Pancreas (tissue), 10 donors: ENCODE data around the gene PRDM16. TPM values are rescaled to one million over a fixed set of nuclear protein-coding genes. Genes with fewer than 3 reads are reported as not detected.

Source experiments
- ATAC-seq, 4 donors: fragments of 200-7000 bp; cut with Tn5 transposase; one replicate each; pipeline versions ENCODE4 v1.8.0 to v1.9.1; 2020; ENCODE audit warnings: mild to moderate bottlenecking in 4 of 4, moderate library complexity in 4 of 4
- DNase-seq, 6 donors: peaks; one replicate each; pipeline ENCODE4 v3.0.0-alpha.2; 2020
- FAIRE-seq: peaks from 2 replicates; lab custom pipeline; 2012; peaks lifted over from hg19 to GRCh38; lab: Jason Lieb, UNC
- H3K27ac ChIP-seq, 4 donors: fragments of 200-600 bp; sonication (generic); 1 replicate in 3 of 4; 2 replicates in 1 of 4; pipeline versions ENCODE4 v1.5.0 to v1.8.0; 2020
- H3K27me3 ChIP-seq, 4 donors: fragments of 200-600 bp; one replicate each; pipeline ENCODE4 v1.8.0; 2021
- H3K36me3 ChIP-seq, 3 donors: fragments of 200-600 bp; sonication (generic) in 1 of 3; one replicate each; pipeline versions ENCODE4 v1.5.0 to v1.8.0; 2020 to 2021
- H3K4me1 ChIP-seq, 3 donors: fragments of 200-600 bp; one replicate each; pipeline ENCODE4 v1.8.0; 2021
- H3K4me3 ChIP-seq, 4 donors: fragments of 200-600 bp; sonication (generic) in 2 of 4; one replicate each; pipeline versions ENCODE4 v1.5.0 to v1.8.0; 2020 to 2021
- H3K9me3 ChIP-seq, 4 donors: fragments of 200-600 bp; one replicate each; pipeline ENCODE4 v1.8.0; 2021
- CTCF ChIP-seq, 4 donors: fragments of 200-600 bp; sonication (generic) in 3 of 4; IDR thresholded peaks; one replicate each; pipeline versions ENCODE4 v1.5.0 to v1.8.0; 2021; ENCODE audit warnings: antibody characterized with exemption in 4 of 4
- WGBS, 2 donors: extraction: QIAGEN DNeasy Blood & Tissue Kit; methylation state at CpG; one replicate each; pipeline ENCODE4 v1.1.7; 2013; 5-methylcytosine and 5-hydroxymethylcytosine counted together
- intact Hi-C, 3 donors: fragments of 100-400 bp; cut with DNase I; formaldehyde crosslinking; loops; one replicate each; pipeline versions ENCODE4 v1.11.1 to v1.14.2; 2022
- polyA plus RNA-seq, 2 donors: library from polyadenylated mRNA; stranded (reverse); fragments of 200-250 nt; gene quantifications; one replicate each; pipeline ENCODE4 v1.2.3, GENCODE V29; 2013
- total RNA-seq, 6 donors: library from RNA; stranded (reverse); fragmentation: NEBNext Ultra II Directional in 4 of 6; extraction: Animal tissue kit (Norgen Biotek cat#: 25700) in 4 of 6; gene quantifications; one replicate each; pipeline versions ENCODE4 v1.2.1 to v1.2.4, GENCODE V29; 2021 to 2023
- donor health status: healthy with polysubstance abuse.
- donor health status: DM: no; HTN: no; CAD: no; lungs with moderate emphysema.
- donor health status: DM: no; HTN: no; CAD: no.
- donor health status: control.
- donor health status: control.
- donor health status: Bipolar disorder and iron deficiency.
- donor health status: DM: yes; HTN: yes; CAD: no.
- donor health status: DM: no; HTN: no; CAD: no.
- donor health status: DM: no; HTN: no; CAD: no.
- donor health status: DM: yes; HTN: yes; CAD: no.

PRDM16 gene
- total and polyA plus RNA-seq, 8 donors, result 6.6 to 19.2 (median 14.9) TPM

- FAIRE-seq (no peak), DNase-seq (no peak), ATAC-seq (peak; percentile 42 to 71 (median 52))
- 64 to 66% methylated on average over 42 of the region's 42 CpGs for WGBS, 2 donors
- Histone ChIP-seq H3K36me3 (no peaks in the 10 kb centered on the region), H3K27ac (peak overlapping the region in 3 of 4 donors; percentile 42 to 61 (median 49)), H3K27me3 (no peaks in the 10 kb centered on the region), H3K9me3 (no peaks in the 10 kb centered on the region), H3K4me3 (no peak overlapping the region), H3K4me1 (no peaks in the 10 kb centered on the region)
- intact Hi-C loops, result no loop called here
- no peak for TF ChIP-seq CTCF (IDR thresholded peaks at IDR 0.05)
These were observed 297.4 kb downstream of the PRDM16 start for GRCh38 chr1:3366126-3367051.

GRCh38 chr1:3367376-3367775, 298.4 kb downstream of the PRDM16 start:
- no peak overlapping the region for H3K4me3 ChIP-seq
- WGBS, 2 donors, result 87 to 90% methylated on average over 11 of the region's 11 CpGs
- no peaks in the 10 kb centered on the region for H3K36me3 ChIP-seq
- no peak for DNase-seq
- no peak overlapping the region for H3K27ac ChIP-seq
- no peak for ATAC-seq
- TF ChIP-seq CTCF (IDR thresholded peaks at IDR 0.05), result no peak
- H3K27me3 ChIP-seq, result no peaks in the 10 kb centered on the region
- intact Hi-C loops, result no loop called here
- H3K4me1 ChIP-seq, result no peaks in the 10 kb centered on the region
- FAIRE-seq, result no peak
- H3K9me3 ChIP-seq, result no peaks in the 10 kb centered on the region

- no peaks in the 10 kb centered on the region for H3K9me3 ChIP-seq
- no peaks in the 10 kb centered on the region for H3K27me3 ChIP-seq
- H3K4me3 ChIP-seq, result no peak overlapping the region
- 92 to 93% methylated on average over 14 of the region's 14 CpGs for WGBS, 2 donors
- ATAC-seq, result no peak
- FAIRE-seq, result no peak
- no peaks in the 10 kb centered on the region for H3K4me1 ChIP-seq
- H3K27ac ChIP-seq, result no peak overlapping the region
- no peak for TF ChIP-seq CTCF (IDR thresholded peaks at IDR 0.05)
- peak in 1 of 6 donors; percentile 29 for DNase-seq
- intact Hi-C loops, result no loop called here
- H3K36me3 ChIP-seq, result no peaks in the 10 kb centered on the region
These were observed 299.1 kb downstream of the PRDM16 start for GRCh38 chr1:3368059-3368458.

- DNase-seq, result no peak
- Histone ChIP-seq H3K27me3 (no peaks in the 10 kb centered on the region), H3K27ac (no peak overlapping the region), H3K36me3 (no peaks in the 10 kb centered on the region), H3K4me3 (no peak overlapping the region), H3K9me3 (no peaks in the 10 kb centered on the region), H3K4me1 (no peaks in the 10 kb centered on the region)
- no peak for TF ChIP-seq CTCF (IDR thresholded peaks at IDR 0.05)
- no peak for FAIRE-seq
- 72 to 75% methylated on average over 16 of the region's 16 CpGs for WGBS, 2 donors
- intact Hi-C loops, result no loop called here
- ATAC-seq, result no peak
These were observed 299.9 kb downstream of the PRDM16 start for GRCh38 chr1:3368711-3369445.
